Measurements from ENCODE around the gene AGL.

GRCh38 chr1:99816656-99817055, 33.5 kb upstream of the AGL start:
- TF ChIP-seq POLR2AphosphoS5 (IDR thresholded peaks at IDR 0.05; ENCODE audit: borderline replicate concordance, low read depth, low read length) (no peak), EZH2 (IDR thresholded peaks at IDR 0.05) (no peak)
